IMR-90 (cell line): ENCODE data around the gene RGP1. TPM values are rescaled to one million over a fixed set of nuclear protein-coding genes. Genes with fewer than 3 reads are reported as not detected.
A peak's percentile ranks its signal among the peaks of the same experiment; 100 is the strongest.

Source experiments
- ATAC-seq: fragments of 200-7000 bp; cut with Tn5 transposase; 2 replicates; pipeline ENCODE4 v1.9.1; 2020; ENCODE audit warnings: low read depth, mild to moderate bottlenecking, moderate library complexity
- BruUV-seq: library from RNA; stranded (reverse); fragments of 400-500 nt; replicated peaks from 2 replicates; lab custom pipeline; 2021; lab: Mats Ljungman, UMichigan
- CTCF ChIA-PET: fragments of 300-600 bp; formaldehyde crosslinking; extraction: SDS; loops from one replicate; lab custom pipeline; 2021; ENCODE audit warnings: antibody characterized with exemption; lab: Yijun Ruan, JAX
- POLR2A ChIA-PET: fragments of 300-600 bp; sonication (Branson Sonifier 250); formaldehyde crosslinking; loops from one replicate; lab custom pipeline; 2022; ENCODE audit warnings: antibody characterized with exemption; ENCODE audit not compliant: unreplicated experiment; lab: Charles Lee
- DNase-seq: peaks from one replicate; pipeline ENCODE4 v3.0.0; 2013
- H2AFZ ChIP-seq: replicated peaks from 2 replicates; pipeline ENCODE3; 2013; ENCODE audit warnings: low read length, mild to moderate bottlenecking; ENCODE audit not compliant: poor library complexity
- H2AK5ac ChIP-seq: 2 replicates; pipeline ENCODE4 v1.6.1; 2013; ENCODE audit warnings: low read depth, low read length, inconsistent platforms
- H2AK9ac ChIP-seq: replicated peaks from 2 replicates; pipeline ENCODE3; 2013; ENCODE audit warnings: mild to moderate bottlenecking, low read depth, low read length, moderate library complexity; ENCODE audit not compliant: poor library complexity
- H2BK120ac ChIP-seq: 2 replicates; pipeline ENCODE4 v1.6.1; 2013; ENCODE audit warnings: low read depth, low read length, inconsistent platforms
- H2BK15ac ChIP-seq: 3 replicates; pipeline ENCODE4 v1.6.1; 2013; ENCODE audit warnings: low read depth, low read length, inconsistent platforms
- H2BK20ac ChIP-seq: 2 replicates; pipeline ENCODE4 v1.6.1; 2013; ENCODE audit warnings: low read depth, mild to moderate bottlenecking, inconsistent platforms, low read length, moderate library complexity
- H2BK5ac ChIP-seq: 2 replicates; pipeline ENCODE4 v1.6.1; 2013; ENCODE audit warnings: mild to moderate bottlenecking, low read depth, low read length, inconsistent platforms; ENCODE audit not compliant: poor library complexity, severe bottlenecking
- H3K14ac ChIP-seq: replicated peaks from 2 replicates; pipeline ENCODE4 v1.6.1; 2013; ENCODE audit warnings: low read depth, low read length, inconsistent platforms
- H3K18ac ChIP-seq: 2 replicates; pipeline ENCODE4 v1.6.1; 2013; ENCODE audit warnings: low read depth, low read length, control low read depth
- H3K23ac ChIP-seq: 2 replicates; pipeline ENCODE4 v1.6.1; 2013; ENCODE audit warnings: low read depth, low read length, inconsistent platforms
- H3K27ac ChIP-seq: 2 replicates; pipeline ENCODE4 v1.5.1; 2013; ENCODE audit warnings: mild to moderate bottlenecking, control low read depth, low read length; ENCODE audit not compliant: insufficient read depth
- H3K27me3 ChIP-seq: 2 replicates; pipeline ENCODE4 v1.6.1; 2013; ENCODE audit warnings: low read length; ENCODE audit not compliant: control insufficient read depth, insufficient read depth
- H3K36me3 ChIP-seq: 2 replicates; pipeline ENCODE4 v1.6.1; 2013; ENCODE audit warnings: low read length, mixed read lengths; ENCODE audit not compliant: control insufficient read depth, insufficient read depth
- H3K4ac ChIP-seq: 2 replicates; pipeline ENCODE4 v1.6.1; 2013; ENCODE audit warnings: low read depth, low read length, inconsistent platforms
- H3K4me1 ChIP-seq: 2 replicates; pipeline ENCODE4 v1.6.1; 2013; ENCODE audit warnings: low read length, mixed read lengths; ENCODE audit not compliant: control insufficient read depth, insufficient read depth
- H3K4me2 ChIP-seq: 2 replicates; pipeline ENCODE4 v1.6.1; 2013; ENCODE audit warnings: low read depth, mild to moderate bottlenecking, control low read depth, low read length, moderate library complexity
- H3K4me3 ChIP-seq: 2 replicates; pipeline ENCODE4 v1.5.1; 2013; ENCODE audit warnings: low read depth, mild to moderate bottlenecking, control low read depth, low read length, moderate library complexity; ENCODE audit not compliant: insufficient read depth
- H3K56ac ChIP-seq: 2 replicates; pipeline ENCODE4 v1.6.1; 2013; ENCODE audit warnings: low read length, inconsistent platforms; ENCODE audit not compliant: insufficient read depth; ENCODE audit errors: extremely low read depth
- H3K79me1 ChIP-seq, 2 experiments: 2 replicates each; pipeline ENCODE4 v1.6.1; 2013; ENCODE audit warnings: low read length in 2 of 2, inconsistent platforms in 1 of 2, low read depth in 1 of 2
- H3K9ac ChIP-seq: 2 replicates; pipeline ENCODE4 v1.6.1; 2013; ENCODE audit warnings: low read depth, low read length, control low read depth
- H3K9me1 ChIP-seq: 2 replicates; pipeline ENCODE4 v1.6.1; 2013; ENCODE audit warnings: low read length, inconsistent platforms; ENCODE audit not compliant: insufficient read depth
- H3K9me3 ChIP-seq: 2 replicates; pipeline ENCODE4 v1.6.1; 2013; ENCODE audit warnings: low read length; ENCODE audit not compliant: control insufficient read depth, insufficient read depth
- H4K20me1 ChIP-seq: 2 replicates; pipeline ENCODE4 v1.6.1; 2013; ENCODE audit warnings: low read length, inconsistent platforms; ENCODE audit not compliant: insufficient read depth
- H4K5ac ChIP-seq: 2 replicates; pipeline ENCODE4 v1.6.1; 2013; ENCODE audit warnings: mild to moderate bottlenecking, low read depth, low read length, control low read depth
- H4K8ac ChIP-seq, 2 experiments: 2 replicates each; pipeline ENCODE4 v1.6.1; 2013; ENCODE audit warnings: low read depth in 2 of 2, low read length in 2 of 2, control low read depth in 1 of 2, inconsistent platforms in 1 of 2
- H4K91ac ChIP-seq: 2 replicates; pipeline ENCODE4 v1.6.1; 2013; ENCODE audit warnings: low read depth, low read length, inconsistent platforms; ENCODE audit not compliant: insufficient read depth
- CEBPB ChIP-seq: IDR thresholded peaks from 2 replicates; pipeline ENCODE4 v1.6.1; 2012; ENCODE audit warnings: low read depth, low read length, improper control_type of control experiment
- NFE2L2 ChIP-seq: fragments of 150-350 bp; IDR thresholded peaks from 2 replicates; pipeline ENCODE4 v1.6.1; 2016; ENCODE audit warnings: low read depth, mild to moderate bottlenecking, low read length
- POLR2A ChIP-seq: IDR thresholded peaks from 2 replicates; pipeline ENCODE4 v1.6.1; 2012; ENCODE audit warnings: mild to moderate bottlenecking, low read depth, low read length
- RAD21 ChIP-seq: IDR thresholded peaks from 2 replicates; pipeline ENCODE4 v1.6.1; 2012; ENCODE audit warnings: low read length, improper control_type of control experiment
- WGBS, 2 experiments: methylation state at CpG; one replicate each; pipeline versions ENCODE4 v1.1.5 to v1.1.7; 2013; ENCODE audit warnings: missing lambda C conversion rate in 2 of 2; ENCODE audit not compliant: insufficient read length in 1 of 2; ENCODE audit errors: extremely low coverage in 2 of 2; 5-methylcytosine and 5-hydroxymethylcytosine counted together
- dilution Hi-C: fragments of 300-500 bp; cut with HindIII; formaldehyde crosslinking; loops from one replicate; pipeline ENCODE4 v1.14.3; 2018; ENCODE audit warnings: low sequenced_read_pairs; ENCODE audit not compliant: unreplicated experiment
- in situ Hi-C: fragments of 300-500 bp; cut with MboI; formaldehyde crosslinking; loops from 3 replicates; pipeline ENCODE4 v1.14.3; 2019; ENCODE audit warnings: low sequenced_read_pairs, inconsistent platforms, mixed read lengths
- intact Hi-C: fragments of 100-400 bp; cut with micrococcal nuclease; formaldehyde crosslinking; loops from 2 replicates; pipeline ENCODE4 v1.10.0; 2022
- polyA plus RNA-seq, 3 experiments: library from polyadenylated mRNA; depleted of rRNA; stranded (reverse); fragments of >200 nt; gene quantifications; 2 replicates each; pipeline ENCODE4 v1.2.3, GENCODE V29; 2012; ENCODE audit warnings: low replicate concordance in 1 of 3
- total RNA-seq: library from RNA; depleted of rRNA; stranded (reverse); fragments of >200 nt; gene quantifications from 2 replicates; pipeline ENCODE4 v1.2.3, GENCODE V29; 2012
- TF ChIP-seq, protein P1 (sequence below): conservative IDR thresholded peaks from 2 replicates; pipeline ENCODE4 v1.5.1; 2012; ENCODE audit warnings: mild to moderate bottlenecking, low read depth, low read length, improper control_type of control experiment

Gene RGP1
- total and polyA plus RNA-seq, 2 of the 4 experiments (the other 2 are of a cell fraction) = 10.2 to 14.3 TPM

DNA sequence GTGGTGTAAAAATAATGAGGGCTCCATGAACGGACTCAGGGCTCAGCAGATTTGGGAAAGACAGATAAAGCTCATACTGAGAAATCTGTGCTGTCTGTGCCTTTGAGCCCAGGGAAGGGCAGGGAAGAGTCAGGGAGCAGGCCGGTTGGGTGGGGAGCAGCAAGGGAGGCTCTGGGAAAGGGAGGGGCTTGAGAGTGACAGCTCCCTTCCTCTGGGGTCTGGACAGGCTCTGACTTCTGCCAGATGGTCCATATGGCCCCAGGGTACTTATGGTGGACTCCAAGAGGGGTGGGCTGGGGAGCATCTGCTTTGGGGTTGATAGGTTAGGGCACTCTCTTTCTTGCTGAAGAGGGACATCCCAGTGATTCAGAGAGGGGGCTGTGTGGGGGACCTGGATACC, 44.4 kb downstream of the RGP1 start:
- in situ Hi-C loops = no loop called here
- peak overlapping the region; percentile 10 for H4K5ac ChIP-seq
- H3K23ac ChIP-seq = peak overlapping the region; percentile 91
- H3K36me3 ChIP-seq = no peaks in the 10 kb centered on the region
- WGBS, 2 experiments = 42% methylated on average over 2 of the region's 2 CpGs; no CpG with 5 or more reads in 1 of the 2 experiments
- BruUV-seq = no TSS peak
- H3K9me1 ChIP-seq = peaks cover 42% of the 10 kb centered on the region
- H2AK9ac ChIP-seq = no peak overlapping the region
- peak overlapping the region; percentile 56; the same call in 1 of the 2 replicates for H3K9ac ChIP-seq
- H3K14ac ChIP-seq = peak overlapping the region; percentile 93; the same call in 1 of the 2 replicates
- CTCF ChIA-PET = no interaction called here
- dilution Hi-C loops = no loop called here
- intact Hi-C loops = no loop called here
- H3K56ac ChIP-seq = no peak overlapping the region
- peak overlapping the region; percentile 27 for H3K4me3 ChIP-seq
- peaks cover 27 to 62% of the 10 kb centered on the region in 2 experiments for H3K79me1 ChIP-seq
- no peak overlapping the region for H2AFZ ChIP-seq
- H2BK15ac ChIP-seq = no peak overlapping the region
- no peak for ATAC-seq
- peak overlapping the region; percentile 98 for H3K4me2 ChIP-seq
- no peak overlapping the region for H2BK5ac ChIP-seq
- H3K4me1 ChIP-seq = peaks cover 28% of the 10 kb centered on the region
- DNase-seq = no peak
- no peak overlapping the region for H2AK5ac ChIP-seq
- no peak overlapping the region for H2BK120ac ChIP-seq
- TF ChIP-seq CEBPB = no peak
- TF ChIP-seq POLR2A = no peak
- TF ChIP-seq NFE2L2 = no peak
- TF ChIP-seq, protein P1, sequence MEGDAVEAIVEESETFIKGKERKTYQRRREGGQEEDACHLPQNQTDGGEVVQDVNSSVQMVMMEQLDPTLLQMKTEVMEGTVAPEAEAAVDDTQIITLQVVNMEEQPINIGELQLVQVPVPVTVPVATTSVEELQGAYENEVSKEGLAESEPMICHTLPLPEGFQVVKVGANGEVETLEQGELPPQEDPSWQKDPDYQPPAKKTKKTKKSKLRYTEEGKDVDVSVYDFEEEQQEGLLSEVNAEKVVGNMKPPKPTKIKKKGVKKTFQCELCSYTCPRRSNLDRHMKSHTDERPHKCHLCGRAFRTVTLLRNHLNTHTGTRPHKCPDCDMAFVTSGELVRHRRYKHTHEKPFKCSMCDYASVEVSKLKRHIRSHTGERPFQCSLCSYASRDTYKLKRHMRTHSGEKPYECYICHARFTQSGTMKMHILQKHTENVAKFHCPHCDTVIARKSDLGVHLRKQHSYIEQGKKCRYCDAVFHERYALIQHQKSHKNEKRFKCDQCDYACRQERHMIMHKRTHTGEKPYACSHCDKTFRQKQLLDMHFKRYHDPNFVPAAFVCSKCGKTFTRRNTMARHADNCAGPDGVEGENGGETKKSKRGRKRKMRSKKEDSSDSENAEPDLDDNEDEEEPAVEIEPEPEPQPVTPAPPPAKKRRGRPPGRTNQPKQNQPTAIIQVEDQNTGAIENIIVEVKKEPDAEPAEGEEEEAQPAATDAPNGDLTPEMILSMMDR = no peak
- no peak for TF ChIP-seq RAD21
- H4K20me1 ChIP-seq = no peaks in the 10 kb centered on the region
- no peak overlapping the region for H3K18ac ChIP-seq
- POLR2A ChIA-PET = no interaction called here
- H3K27ac ChIP-seq = no peak overlapping the region
- no peaks in the 10 kb centered on the region for H3K9me3 ChIP-seq
- H4K8ac ChIP-seq = peak overlapping the region in 1 of 2 experiments; percentile 0; a peak in 1 of 4 replicates
- H2BK20ac ChIP-seq = no peak overlapping the region
- H3K4ac ChIP-seq = peak overlapping the region; percentile 21
- H3K27me3 ChIP-seq = no peaks in the 10 kb centered on the region
- H4K91ac ChIP-seq = no peak overlapping the region
